Panc1 (cell line): Measurements from ENCODE around the gene TMEFF2.

Experiments used
- POLR2AphosphoS5 ChIP-seq: IDR thresholded peaks from 2 replicates; pipeline ENCODE4 v1.6.1; 2012; ENCODE audit warnings: mild to moderate bottlenecking, low read depth, low read length, moderate library complexity
- SIN3A ChIP-seq: IDR thresholded peaks from 2 replicates; pipeline ENCODE4 v1.6.1; 2012; ENCODE audit warnings: low read depth, mild to moderate bottlenecking, low read length, moderate library complexity, borderline replicate concordance; ENCODE audit not compliant: insufficient read depth
- TF ChIP-seq, protein P1 (sequence below): fragments of 450-650 bp; IDR thresholded peaks from 2 replicates; pipeline ENCODE4 v1.5.1; 2017; ENCODE audit warnings: mild to moderate bottlenecking

DNA sequence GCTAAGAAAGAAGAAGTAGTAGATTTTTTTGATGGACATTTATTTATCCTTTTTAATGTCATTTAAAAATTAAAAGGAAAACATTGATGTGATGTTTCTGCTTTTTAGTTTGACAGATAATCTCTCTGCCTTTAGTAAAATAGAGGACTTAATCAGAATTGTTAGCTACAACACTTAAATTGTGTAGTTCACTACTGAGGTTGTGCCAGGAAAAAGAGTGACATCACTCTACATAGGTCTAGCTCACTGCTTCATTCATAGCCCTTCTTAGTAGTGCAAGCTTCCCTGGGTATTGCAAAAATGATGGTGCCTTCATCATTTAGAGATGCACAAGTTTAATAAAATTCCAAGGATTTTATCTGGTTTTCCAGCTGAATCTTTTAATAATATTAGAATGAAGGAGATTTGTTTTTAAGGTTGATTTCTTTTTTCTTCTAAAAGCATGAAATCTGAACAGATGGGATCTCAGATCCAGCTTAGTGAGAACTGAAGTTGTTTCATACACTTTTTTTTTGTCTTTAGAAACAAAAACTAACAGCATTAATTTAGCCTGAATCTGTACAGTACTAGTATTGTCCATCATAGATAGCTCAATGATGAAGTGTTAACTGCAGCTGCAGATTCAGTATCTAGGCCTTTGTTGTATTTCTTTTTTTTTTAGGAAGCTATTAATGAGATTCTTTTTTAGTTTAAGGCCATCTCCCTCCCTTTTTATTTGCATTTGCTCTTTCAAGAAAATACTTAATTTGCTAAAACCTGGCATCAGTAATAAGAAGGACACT is 20.6 kb upstream of the TMEFF2 start:
- TF ChIP-seq, protein P1, sequence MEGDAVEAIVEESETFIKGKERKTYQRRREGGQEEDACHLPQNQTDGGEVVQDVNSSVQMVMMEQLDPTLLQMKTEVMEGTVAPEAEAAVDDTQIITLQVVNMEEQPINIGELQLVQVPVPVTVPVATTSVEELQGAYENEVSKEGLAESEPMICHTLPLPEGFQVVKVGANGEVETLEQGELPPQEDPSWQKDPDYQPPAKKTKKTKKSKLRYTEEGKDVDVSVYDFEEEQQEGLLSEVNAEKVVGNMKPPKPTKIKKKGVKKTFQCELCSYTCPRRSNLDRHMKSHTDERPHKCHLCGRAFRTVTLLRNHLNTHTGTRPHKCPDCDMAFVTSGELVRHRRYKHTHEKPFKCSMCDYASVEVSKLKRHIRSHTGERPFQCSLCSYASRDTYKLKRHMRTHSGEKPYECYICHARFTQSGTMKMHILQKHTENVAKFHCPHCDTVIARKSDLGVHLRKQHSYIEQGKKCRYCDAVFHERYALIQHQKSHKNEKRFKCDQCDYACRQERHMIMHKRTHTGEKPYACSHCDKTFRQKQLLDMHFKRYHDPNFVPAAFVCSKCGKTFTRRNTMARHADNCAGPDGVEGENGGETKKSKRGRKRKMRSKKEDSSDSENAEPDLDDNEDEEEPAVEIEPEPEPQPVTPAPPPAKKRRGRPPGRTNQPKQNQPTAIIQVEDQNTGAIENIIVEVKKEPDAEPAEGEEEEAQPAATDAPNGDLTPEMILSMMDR, result no peak
- no peak for TF ChIP-seq POLR2AphosphoS5
- TF ChIP-seq SIN3A, result no peak
